Measurements from ENCODE around the gene KCNMB2.
"Not testable (repeated sequence)": the region's sequence is repeated elsewhere in the genome, so short reads cannot be mapped to it uniquely, and the experiment has no call there.

Gene KCNMB2

GRCh38 chr3:178529606-178530225 is 6.5 kb upstream of the KCNMB2 start:
- no peak for TF ChIP-seq CTCF (IDR thresholded peaks at IDR 0.05; ENCODE audit: control insufficient read depth, extremely low read depth, insufficient read depth)
- H3K4me3 ChIP-seq (ENCODE audit: low read depth, low read length): no peak overlapping the region

GRCh38 chr3:178532476-178532875 is 3.8 kb upstream of the KCNMB2 start:
- no peak for DNase-seq (ENCODE audit: low read depth)
- no peak for TF ChIP-seq CTCF (IDR thresholded peaks at IDR 0.05; ENCODE audit: control insufficient read depth, extremely low read depth, insufficient read depth)
- no peak overlapping the region for H3K4me3 ChIP-seq (ENCODE audit: low read depth, low read length)

More at GRCh38 chr3:178529606-178530225, 6.5 kb upstream of the KCNMB2 start:
- DNase-seq (ENCODE audit: low read depth): no peak

DNA sequence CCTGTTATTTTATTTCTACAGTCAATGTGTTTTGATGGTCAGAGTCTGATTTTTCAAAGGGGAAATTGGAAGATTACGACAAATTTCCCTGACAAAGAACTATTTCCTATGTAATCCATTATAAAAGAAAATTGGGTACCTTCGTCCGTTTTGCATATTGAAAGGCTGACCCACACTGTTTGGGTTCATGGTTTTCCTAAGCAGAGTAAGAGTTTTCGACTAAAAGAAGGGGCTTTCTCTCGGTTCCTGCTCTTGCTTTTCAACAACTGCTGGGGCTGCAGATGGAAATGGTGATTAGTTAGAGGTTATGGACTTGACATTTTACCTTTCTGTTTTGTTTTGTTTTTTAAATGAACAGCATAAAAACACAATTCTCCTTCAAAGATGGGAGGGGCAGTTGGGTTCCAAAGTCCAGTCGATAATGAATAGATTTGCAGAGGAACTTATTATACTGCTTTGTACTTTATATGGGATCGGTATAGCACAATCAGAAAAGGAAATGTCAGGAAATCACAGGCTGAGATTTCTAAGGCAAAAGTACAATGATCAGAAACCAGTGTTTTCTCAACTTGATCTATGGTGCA is 978 bp downstream of the KCNMB2 start:
- H3K4me3 ChIP-seq (ENCODE audit: low read depth, low read length): no peak overlapping the region
- DNase-seq (ENCODE audit: low read depth): no peak
- no peak for TF ChIP-seq CTCF (IDR thresholded peaks at IDR 0.05; ENCODE audit: control insufficient read depth, extremely low read depth, insufficient read depth)

DNA sequence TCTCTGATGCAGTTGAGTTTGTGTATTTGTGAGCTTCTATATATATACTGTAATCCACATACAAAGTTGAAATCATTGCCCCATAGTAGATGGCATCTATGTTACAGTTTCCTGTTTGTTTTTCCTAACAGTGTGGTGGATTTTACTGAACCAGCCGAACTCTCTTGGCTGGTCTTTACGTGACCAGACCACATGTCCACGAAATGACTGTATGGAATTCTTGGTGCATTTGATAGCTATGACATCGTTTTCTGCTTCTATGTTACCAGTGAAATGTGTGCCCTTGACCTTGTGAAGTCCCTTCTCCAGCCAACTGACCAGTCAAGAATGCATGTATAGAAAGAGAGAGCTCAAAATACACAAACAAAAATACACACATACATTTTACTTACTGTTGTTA is 1.8 kb downstream of the KCNMB2 start:
- H3K4me3 ChIP-seq (ENCODE audit: low read depth, low read length): no peak overlapping the region
- no peak for DNase-seq (ENCODE audit: low read depth)
- TF ChIP-seq CTCF (IDR thresholded peaks at IDR 0.05; ENCODE audit: control insufficient read depth, extremely low read depth, insufficient read depth): no peak

DNA sequence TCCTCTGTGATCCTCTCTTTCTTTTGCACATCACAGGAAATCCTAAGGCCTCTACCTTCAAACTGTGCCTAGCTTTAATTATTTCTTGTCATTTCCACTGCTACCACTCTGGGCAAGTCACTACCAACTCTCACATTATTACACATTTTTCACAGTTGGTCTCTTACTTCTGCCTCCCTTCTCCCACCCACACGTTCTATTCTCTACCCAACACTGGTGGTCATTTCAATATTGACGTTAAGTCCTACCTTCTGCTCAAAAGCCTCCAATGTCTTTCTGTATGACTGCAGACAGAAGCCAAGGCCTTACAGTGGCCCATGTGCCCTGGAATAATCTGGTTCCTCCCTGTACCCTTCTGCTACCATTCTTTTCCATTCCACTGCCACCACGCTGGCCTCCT is 3.9 kb downstream of the KCNMB2 start:
- DNase-seq (ENCODE audit: low read depth): no peak
- H3K4me3 ChIP-seq (ENCODE audit: low read depth, low read length): no peak overlapping the region
- no peak for TF ChIP-seq CTCF (IDR thresholded peaks at IDR 0.05; ENCODE audit: control insufficient read depth, extremely low read depth, insufficient read depth)

- H3K4me3 ChIP-seq (ENCODE audit: low read depth, low read length): no peak overlapping the region
- TF ChIP-seq CTCF (IDR thresholded peaks at IDR 0.05; ENCODE audit: control insufficient read depth, extremely low read depth, insufficient read depth): no peak
- DNase-seq (ENCODE audit: low read depth): no peak
Observed at GRCh38 chr3:178545337-178545736, 9.1 kb downstream of the KCNMB2 start.

DNA sequence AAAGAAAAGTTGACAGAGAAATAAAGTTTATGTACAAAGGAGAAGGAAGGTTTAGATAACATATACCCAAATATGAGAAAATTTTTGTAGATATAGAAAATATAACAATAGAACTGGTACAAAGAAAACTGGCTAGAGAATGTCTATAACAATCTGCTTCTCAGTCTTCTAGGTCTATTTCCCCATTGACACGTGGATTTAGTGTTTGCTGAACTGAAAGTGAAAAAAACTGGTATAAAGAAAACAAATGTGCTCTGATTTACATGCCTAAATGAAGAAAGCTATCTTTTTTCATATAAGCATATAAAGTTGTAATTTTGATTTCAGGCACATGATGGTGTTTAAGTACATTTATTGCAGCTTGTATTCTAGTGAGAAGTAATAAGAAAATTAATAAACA is 9.8 kb downstream of the KCNMB2 start:
- no peak overlapping the region for H3K4me3 ChIP-seq (ENCODE audit: low read depth, low read length)
- no peak for TF ChIP-seq CTCF (IDR thresholded peaks at IDR 0.05; ENCODE audit: control insufficient read depth, extremely low read depth, insufficient read depth)
- no peak for DNase-seq (ENCODE audit: low read depth)

- not testable (repeated sequence) for DNase-seq (ENCODE audit: low read depth); H3K4me3 ChIP-seq (ENCODE audit: low read depth, low read length)
Observed at GRCh38 chr3:178549426-178549825, 13.2 kb downstream of the KCNMB2 start.
